Fibroblast of peridontal ligament (primary cell): ENCODE measurements around the gene SHISA7.
A peak's percentile ranks its signal among the peaks of the same experiment; 100 is the strongest.
"Not testable (repeated sequence)": the region's sequence is repeated elsewhere in the genome, so short reads cannot be mapped to it uniquely, and the experiment has no call there.

ENCODE experiments used
- DNase-seq: peaks from one replicate; pipeline ENCODE4 v3.0.0-alpha.2; 2010; ENCODE audit errors: extremely low read depth

The SHISA7 gene

GRCh38 chr19:55419624-55420236 lies 23.4 kb downstream of the SHISA7 start:
- no peak for DNase-seq

DNA sequence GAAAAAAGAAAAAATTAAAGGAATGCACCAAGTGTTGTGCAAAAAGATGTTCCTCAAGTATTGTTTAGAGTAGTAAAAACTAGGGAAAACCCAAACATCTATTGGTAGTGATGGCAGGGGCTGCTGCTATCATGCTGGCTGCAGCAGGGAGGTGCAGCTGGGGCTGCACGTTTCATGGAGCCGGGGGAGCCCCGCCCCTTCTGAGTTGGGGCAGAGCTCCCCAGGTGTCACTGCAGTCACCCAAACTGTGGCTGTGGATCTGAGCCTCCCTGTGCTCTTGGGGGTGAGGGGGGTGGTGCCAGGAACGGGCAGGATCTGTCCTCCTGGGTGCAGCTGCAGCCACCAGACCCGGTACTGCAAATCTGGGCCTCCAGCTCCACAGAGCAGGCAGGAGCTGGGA lies 24.0 kb downstream of the SHISA7 start:
- DNase-seq = no peak

DNA sequence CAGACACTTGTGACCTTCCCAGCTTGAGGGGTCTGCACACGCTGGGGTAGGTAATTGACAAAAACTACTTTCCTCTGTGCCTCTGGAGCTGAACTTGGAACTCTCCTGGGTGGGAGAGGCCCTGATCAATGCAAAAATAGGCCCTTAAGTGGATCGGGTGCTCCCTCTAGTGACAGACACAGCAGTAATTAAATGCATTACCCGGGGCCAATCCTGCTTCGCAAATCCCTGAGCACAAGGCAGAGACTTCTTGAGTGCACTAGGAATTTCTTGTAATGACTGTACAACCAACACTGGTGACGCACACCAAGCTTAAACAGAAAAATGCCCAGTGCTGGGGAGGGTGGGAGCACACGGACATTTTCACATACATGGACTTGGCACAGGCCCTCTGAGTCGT lies 24.9 kb downstream of the SHISA7 start:
- peak; percentile 90 for DNase-seq

- DNase-seq = no peak
Measured at GRCh38 chr19:55410168-55410567, 32.9 kb downstream of the SHISA7 start.

- not testable (repeated sequence) for DNase-seq
Measured at GRCh38 chr19:55409179-55409578, 33.9 kb downstream of the SHISA7 start.

DNA sequence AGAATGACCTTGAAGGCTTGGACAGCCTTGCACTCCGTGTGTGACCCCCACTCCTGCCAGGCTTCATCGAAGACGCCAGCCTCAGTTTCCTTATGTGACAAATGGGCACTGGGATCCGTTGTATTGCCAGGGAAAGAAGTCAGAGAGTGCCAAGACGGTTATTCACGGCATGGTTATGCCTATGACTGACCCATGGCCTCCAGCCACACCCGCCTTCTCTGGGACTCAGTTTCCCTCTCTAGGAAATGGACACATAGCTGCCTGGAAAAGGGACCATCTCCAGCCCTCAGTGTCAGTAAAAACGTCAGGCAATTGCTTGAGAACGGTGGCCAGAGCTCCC lies 34.6 kb downstream of the SHISA7 start:
- no peak for DNase-seq

DNA sequence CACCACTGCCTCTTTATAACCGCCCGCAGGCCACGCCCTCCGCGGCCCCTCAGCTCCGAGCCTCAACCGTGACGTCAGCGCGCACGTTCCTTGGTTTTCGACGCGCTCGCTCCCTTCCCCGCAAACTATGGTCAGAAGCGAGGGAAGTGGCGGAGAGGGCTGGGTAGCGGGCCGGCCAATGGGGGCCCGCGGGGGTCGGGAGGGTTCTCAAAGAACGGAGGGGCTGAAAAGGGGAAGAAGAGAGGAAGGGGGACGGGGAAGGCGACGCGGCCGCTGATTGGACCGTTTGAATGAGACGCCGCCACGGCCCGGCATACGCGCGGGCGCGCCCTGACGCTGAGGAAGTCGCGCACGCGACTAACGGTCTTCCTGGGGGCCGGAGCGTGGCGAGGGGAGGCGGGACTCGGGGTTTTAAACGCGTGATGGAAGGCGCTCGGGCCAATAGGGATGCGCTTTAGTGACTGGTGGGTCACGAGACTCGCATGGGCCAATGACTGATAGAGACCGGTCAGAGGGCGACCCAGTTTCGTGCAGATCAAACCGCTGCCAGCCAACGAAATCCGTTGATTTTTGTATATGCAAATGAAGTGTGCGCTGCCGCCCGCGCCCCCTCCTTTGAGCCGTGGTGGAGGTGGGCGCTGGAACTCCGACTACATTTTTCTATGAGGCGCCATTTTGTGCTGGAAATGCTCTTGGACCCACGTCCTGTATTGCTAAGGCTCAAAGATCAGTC lies 35.1 kb downstream of the SHISA7 start:
- peak; percentile 99 for DNase-seq

DNA sequence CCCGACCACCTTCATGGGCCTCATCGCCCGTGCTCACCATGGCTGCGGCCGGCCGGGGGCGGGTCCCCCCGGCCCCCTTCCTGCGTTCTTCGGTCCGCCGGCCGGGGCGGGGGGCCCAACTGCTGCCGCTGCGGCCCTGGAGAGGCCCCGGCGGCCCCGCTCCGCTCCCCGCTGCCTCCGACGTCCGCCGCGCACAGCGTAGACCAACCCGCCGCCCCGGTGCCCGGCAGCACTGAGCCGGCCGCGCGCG lies 35.6 kb downstream of the SHISA7 start, which contains the start of gene UBE2S:
Gene UBE2S, minus strand, starts transcription at position 239 of the 250 bp plus-strand sequence. Its CDS starts 199 bp downstream, at position 40.
- not testable (repeated sequence) for DNase-seq

DNA sequence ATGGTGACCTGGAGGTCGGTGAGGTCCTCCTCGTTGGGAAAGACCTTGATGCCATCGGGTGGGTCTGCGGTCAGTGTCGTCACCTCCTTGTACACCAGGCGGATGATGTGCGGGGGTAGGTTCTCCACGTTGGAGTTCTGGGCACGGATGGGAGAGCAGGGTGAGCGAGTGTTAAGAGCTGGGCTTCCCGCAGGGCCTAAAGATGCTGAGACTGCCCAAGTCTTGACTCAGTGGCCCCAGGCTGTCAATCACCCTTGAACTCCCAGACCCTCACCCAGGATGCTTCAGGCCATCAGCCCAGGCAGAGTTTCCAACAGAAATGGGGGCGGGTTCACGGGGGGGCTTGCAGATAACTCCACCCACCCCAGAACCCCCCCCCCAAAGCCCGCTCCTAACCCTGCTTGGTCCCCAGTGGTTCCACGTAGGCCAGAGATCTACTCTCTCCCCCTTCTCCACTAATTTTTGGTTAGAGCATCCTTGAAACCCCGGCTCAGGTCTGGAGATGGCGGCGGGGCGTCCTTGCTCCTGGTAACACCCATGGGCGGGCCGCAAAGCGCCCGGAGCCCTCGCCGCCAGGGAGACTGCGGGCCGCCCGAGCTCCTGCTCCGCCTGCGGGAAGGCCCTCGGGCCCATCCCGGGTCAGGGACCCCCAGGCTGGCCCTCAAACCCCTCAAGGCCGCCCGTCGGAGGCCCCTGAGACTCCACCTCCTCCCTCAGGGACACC lies 36.1 kb downstream of the SHISA7 start:
- DNase-seq = peak; percentile 25

- no peak for DNase-seq
Measured at GRCh38 chr19:55406091-55406825, 36.8 kb downstream of the SHISA7 start.

DNA sequence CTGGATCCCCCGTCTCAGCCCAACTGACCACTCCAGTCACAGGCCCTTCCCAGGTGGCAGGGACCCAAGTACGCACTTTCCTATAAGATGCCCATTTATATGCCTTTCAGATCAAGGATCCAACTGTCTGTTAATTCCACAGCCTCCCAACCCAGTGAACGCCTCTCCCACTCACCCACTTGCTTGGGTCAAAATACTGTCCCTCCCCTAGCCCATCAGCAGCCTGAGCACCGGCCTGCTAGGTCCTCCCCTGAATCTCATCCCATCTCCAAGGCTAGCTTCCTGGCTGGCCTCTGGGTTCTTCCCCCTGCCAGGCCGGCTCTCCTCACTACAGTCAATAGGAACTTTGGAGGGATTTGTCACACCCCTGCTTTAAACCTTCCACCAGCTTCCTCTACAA lies 37.5 kb downstream of the SHISA7 start:
- no peak for DNase-seq

- no peak for DNase-seq
Measured at GRCh38 chr19:55402509-55402908, 40.6 kb downstream of the SHISA7 start.

DNA sequence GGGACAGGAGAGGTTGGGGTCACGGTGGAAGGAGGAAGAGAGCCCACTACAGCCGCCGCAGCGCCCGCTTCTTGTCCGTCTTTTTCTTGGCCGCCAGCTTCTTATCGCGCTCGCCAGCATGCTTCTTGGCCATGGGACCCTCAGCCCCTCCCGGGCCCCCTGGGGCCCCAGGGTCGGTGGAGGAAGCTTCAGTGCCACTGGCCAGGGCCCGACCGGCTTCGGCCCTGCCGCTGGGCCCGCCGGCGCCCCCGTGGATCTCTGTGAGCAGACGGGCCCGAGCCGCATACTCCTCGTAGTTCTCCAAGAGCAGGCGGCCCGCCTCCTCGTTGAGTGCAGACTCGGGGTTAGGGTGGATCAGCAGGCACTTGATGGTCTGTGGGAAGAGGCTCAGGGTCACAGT lies 41.7 kb downstream of the SHISA7 start:
- DNase-seq = not testable (repeated sequence)

- no peak for DNase-seq
Measured at GRCh38 chr19:55400281-55401087, 42.6 kb downstream of the SHISA7 start.

- no peak for DNase-seq
Measured at GRCh38 chr19:55398200-55398925, 44.7 kb downstream of the SHISA7 start.

DNA sequence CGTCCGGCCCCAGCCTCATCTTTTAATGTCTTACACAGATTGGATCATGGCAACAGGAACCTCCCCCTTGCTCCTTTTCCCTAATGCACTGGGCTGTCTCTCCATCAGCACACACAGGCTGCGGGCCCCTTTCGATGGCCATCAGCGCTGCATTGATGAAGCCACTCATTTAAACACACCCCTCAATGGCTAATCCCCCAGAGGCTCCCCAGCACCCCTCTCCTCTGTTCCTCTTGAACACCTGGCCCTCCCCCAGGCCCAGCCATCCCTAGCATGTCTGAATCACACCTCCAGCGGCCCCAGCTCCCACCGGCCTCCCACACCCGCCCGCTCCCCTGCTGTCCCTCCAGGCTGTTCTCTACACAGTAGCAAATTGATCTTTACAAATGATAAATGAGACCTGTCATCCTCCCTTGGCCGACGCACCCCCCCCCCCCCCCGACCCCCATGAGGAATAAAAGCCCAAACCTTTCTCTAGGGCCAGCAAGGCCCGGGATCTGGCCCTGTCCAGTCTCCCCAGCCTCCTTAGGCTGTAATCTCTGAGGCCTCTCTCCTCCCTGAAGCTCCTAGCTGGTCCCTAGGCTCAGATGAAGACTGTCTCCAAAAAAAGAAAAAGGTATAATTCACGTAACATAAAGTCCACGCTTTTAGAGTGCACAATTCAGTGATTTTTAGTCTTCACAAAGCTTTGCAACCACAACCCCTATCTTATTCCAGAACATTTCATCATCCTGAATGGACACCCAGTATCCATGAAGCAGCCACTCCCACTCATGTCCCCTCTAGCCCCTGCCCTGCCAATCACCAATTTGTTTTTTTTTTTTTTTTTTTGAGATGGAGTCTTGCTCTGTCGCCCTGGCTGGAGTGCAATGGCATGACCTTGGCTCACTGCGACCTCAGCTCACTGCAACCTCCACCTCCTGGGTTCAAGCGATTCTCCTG lies 50.0 kb downstream of the SHISA7 start:
- DNase-seq = no peak

DNA sequence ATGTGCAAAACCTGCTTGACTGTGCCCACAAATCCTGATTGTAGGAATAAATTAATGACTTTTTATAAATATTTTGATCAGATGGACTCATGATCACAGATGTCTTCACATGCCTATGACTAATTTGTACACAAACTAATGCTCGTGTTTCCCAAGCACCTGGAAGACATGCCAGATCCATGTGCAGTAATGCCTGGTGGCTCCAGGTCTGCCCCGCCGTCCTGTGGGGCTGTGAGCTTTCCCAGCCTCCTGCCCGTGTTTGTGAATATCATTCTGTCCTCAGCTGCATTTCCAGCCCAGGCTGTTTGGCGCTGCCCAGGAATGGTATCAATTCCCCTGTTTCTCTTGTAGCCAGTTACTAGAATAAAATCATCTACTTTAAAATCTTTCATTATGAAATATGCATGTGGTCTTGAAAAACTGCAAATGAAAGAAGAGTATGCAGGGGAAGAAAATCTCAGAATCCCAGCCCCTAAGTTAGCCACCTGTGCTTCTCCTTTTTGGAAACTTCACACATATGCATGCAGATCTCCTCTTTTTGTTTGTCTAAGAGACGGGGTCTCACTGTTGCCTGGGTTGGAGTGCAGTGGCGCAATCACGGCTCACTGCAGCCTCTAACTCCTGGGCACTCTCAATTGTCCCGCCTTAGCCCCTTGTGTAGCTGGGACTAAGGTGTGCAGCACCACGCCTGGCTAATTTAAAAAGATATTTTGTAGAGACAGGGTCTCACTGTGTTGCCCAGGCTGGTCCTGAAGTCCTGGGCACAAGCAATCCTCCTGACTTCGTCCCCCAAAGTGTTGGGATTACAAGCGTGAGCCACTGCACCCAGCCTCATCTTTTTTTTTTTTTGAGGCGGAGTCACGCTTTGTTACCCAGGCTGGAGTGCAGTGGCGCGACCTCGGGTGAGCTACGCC lies 51.1 kb downstream of the SHISA7 start:
- no peak for DNase-seq

- no peak for DNase-seq
Measured at GRCh38 chr19:55391191-55391670, 51.9 kb downstream of the SHISA7 start.

GRCh38 chr19:55390461-55390880 lies 52.6 kb downstream of the SHISA7 start:
- no peak for DNase-seq
